ENCODE measurements around the gene SMARCA5. TPM values are rescaled to one million over a fixed set of nuclear protein-coding genes. Genes with fewer than 3 reads are reported as not detected.
"Not testable (repeated sequence)": the region's sequence is repeated elsewhere in the genome, so short reads cannot be mapped to it uniquely, and the experiment has no call there.

SMARCA5 gene
- total RNA-seq, 2 experiments from 2014 or later: 64.2 to 64.4 TPM

DNA sequence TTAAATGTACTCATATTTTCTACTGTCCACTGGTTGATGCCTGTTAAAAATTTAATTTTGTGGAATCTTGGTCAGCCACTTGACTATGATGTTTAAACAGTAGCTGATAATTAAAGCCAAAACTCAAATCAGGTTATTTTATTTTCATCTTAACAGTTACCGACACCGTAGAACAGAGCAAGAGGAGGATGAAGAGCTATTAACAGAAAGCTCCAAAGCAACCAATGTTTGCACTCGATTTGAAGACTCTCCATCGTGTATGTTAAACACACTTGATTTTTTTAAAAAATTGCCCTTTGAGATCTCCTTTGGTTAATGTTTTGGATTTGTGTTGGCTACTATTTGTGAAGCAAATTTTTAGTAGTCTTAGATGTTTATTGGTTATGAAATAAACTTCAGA, 10.7 kb downstream of the SMARCA5 start:
- peaks cover 95% of the 10 kb centered on the region for H3K36me3 ChIP-seq (ENCODE audit: insufficient read depth, low read length)
- no peaks in the 10 kb centered on the region for H3K27me3 ChIP-seq (ENCODE audit: control insufficient read depth in 1 of 2, insufficient read depth in 2 of 2, low read length in 2 of 2)
- H3K4me1 Mint-ChIP-seq (ENCODE audit: low read depth): peaks cover 58% of the 10 kb centered on the region
- ChIA-PET POLR2A (no interaction called here), CTCF (no interaction called here)
- H3K36me3 Mint-ChIP-seq (ENCODE audit: low read depth): peaks cover 94% of the 10 kb centered on the region
- no peaks in the 10 kb centered on the region for H3K4me1 ChIP-seq (ENCODE audit: insufficient read depth, low read length)
- H3K4me3 Mint-ChIP-seq: no peak overlapping the region
- H3K9me3 Mint-ChIP-seq: no peaks in the 10 kb centered on the region
- H3K4me3 ChIP-seq (ENCODE audit: low read length): no peak overlapping the region
- TF ChIP-seq, protein P1, sequence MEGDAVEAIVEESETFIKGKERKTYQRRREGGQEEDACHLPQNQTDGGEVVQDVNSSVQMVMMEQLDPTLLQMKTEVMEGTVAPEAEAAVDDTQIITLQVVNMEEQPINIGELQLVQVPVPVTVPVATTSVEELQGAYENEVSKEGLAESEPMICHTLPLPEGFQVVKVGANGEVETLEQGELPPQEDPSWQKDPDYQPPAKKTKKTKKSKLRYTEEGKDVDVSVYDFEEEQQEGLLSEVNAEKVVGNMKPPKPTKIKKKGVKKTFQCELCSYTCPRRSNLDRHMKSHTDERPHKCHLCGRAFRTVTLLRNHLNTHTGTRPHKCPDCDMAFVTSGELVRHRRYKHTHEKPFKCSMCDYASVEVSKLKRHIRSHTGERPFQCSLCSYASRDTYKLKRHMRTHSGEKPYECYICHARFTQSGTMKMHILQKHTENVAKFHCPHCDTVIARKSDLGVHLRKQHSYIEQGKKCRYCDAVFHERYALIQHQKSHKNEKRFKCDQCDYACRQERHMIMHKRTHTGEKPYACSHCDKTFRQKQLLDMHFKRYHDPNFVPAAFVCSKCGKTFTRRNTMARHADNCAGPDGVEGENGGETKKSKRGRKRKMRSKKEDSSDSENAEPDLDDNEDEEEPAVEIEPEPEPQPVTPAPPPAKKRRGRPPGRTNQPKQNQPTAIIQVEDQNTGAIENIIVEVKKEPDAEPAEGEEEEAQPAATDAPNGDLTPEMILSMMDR (IDR thresholded peaks at IDR 0.05): no peak
- H3K9me3 ChIP-seq (ENCODE audit: control insufficient read depth in 1 of 2, insufficient read depth in 1 of 2, low read length in 2 of 2): no peaks in the 10 kb centered on the region
- H3K27me3 Mint-ChIP-seq: no peaks in the 10 kb centered on the region
- no peak for ATAC-seq (ENCODE audit: poor library complexity)
- no peak overlapping the region for H3K27ac Mint-ChIP-seq
- intact Hi-C loops (cut with DNase I, micrococcal nuclease): no loop called here
- no peak for DNase-seq
- H3K27ac ChIP-seq (ENCODE audit: low read depth in 1 of 2, low read length in 2 of 2): no peak overlapping the region

DNA sequence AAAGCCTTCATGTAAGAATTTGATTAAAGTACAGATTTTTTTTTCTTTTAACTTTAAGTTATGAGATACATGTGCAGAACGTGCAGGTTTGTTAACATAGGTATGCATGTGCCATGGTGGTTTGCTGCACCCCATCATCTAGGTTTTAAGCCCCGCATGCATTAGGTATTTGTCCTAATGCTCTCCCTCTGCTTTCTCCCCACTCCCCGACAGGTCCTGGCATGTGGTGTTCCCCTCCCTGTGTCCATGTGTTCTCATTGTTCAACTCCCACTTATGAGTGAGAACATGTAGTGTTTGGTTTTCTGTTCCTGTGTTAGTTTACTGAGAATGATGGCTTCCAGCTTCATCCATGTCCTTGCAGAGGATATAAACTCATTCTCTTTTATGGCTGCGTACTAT, 14.5 kb downstream of the SMARCA5 start:
- CTCF ChIA-PET; H3K9me3 Mint-ChIP-seq; intact Hi-C loops (cut with DNase I, micrococcal nuclease): not testable (repeated sequence)

DNA sequence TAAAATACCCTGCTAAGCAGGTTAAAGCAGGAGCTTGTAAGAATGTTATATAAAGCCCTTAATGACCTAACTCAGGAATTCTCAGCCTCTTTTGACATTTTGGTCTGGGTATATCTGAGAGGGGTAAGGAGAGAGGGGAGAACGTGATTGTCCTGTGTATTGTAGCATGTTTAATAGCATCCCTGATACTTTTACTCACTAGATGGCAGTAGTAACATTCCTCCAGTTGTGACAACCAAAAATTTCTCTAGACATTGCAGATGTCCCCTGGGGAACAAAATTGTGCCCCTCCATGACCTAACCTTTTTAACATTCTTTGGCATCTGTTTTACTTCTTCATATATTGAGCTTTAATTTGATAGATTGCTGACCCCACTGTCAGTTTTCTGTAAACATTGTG, 17.9 kb downstream of the SMARCA5 start:
- POLR2A ChIA-PET: no interaction called here
- H3K9me3 Mint-ChIP-seq: no peaks in the 10 kb centered on the region

More for the DNA sequence above, 14.5 kb downstream of the SMARCA5 start:
- H3K27ac ChIP-seq (ENCODE audit: low read depth in 1 of 2, low read length in 2 of 2); H3K4me1 ChIP-seq (ENCODE audit: insufficient read depth, low read length); H3K4me3 ChIP-seq (ENCODE audit: low read length); H3K9me3 ChIP-seq (ENCODE audit: control insufficient read depth in 1 of 2, insufficient read depth in 1 of 2, low read length in 2 of 2); H3K27me3 ChIP-seq (ENCODE audit: control insufficient read depth in 1 of 2, insufficient read depth in 2 of 2, low read length in 2 of 2); H3K27me3 Mint-ChIP-seq; H3K4me3 Mint-ChIP-seq; ATAC-seq (ENCODE audit: poor library complexity); DNase-seq; H3K27ac Mint-ChIP-seq: not testable (repeated sequence)
- Mint-ChIP-seq H3K4me1 (ENCODE audit: low read depth) (peaks cover 43% of the 10 kb centered on the region), H3K36me3 (ENCODE audit: low read depth) (peaks cover 96% of the 10 kb centered on the region)
- POLR2A ChIA-PET: interaction anchor here (1.2 kb wide), 1 partner anchor 14 kb away, joined by 3 read pairs; no protein-coding TSS in a partner anchor
- H3K36me3 ChIP-seq (ENCODE audit: insufficient read depth, low read length): peaks cover 96% of the 10 kb centered on the region

More for the DNA sequence above, 17.9 kb downstream of the SMARCA5 start:
- CTCF ChIA-PET: interaction anchor here (1.3 kb wide), 1 partner anchor 12 kb away, joined by 3 read pairs; no protein-coding TSS in a partner anchor
- ATAC-seq (ENCODE audit: poor library complexity) (no peak), DNase-seq (no peak)
- H3K27me3 Mint-ChIP-seq: no peaks in the 10 kb centered on the region
- Histone ChIP-seq H3K27ac (ENCODE audit: low read depth in 1 of 2, low read length in 2 of 2) (no peak overlapping the region), H3K4me3 (ENCODE audit: low read length) (no peak overlapping the region), H3K27me3 (ENCODE audit: control insufficient read depth in 1 of 2, insufficient read depth in 2 of 2, low read length in 2 of 2) (no peaks in the 10 kb centered on the region), H3K4me1 (ENCODE audit: insufficient read depth, low read length) (no peaks in the 10 kb centered on the region), H3K36me3 (ENCODE audit: insufficient read depth, low read length) (peaks cover 98% of the 10 kb centered on the region), H3K9me3 (ENCODE audit: control insufficient read depth in 1 of 2, insufficient read depth in 1 of 2, low read length in 2 of 2) (no peaks in the 10 kb centered on the region)
- peaks cover 99% of the 10 kb centered on the region for H3K36me3 Mint-ChIP-seq (ENCODE audit: low read depth)
- H3K4me1 Mint-ChIP-seq (ENCODE audit: low read depth): peaks cover 39% of the 10 kb centered on the region
- intact Hi-C loops (cut with DNase I, micrococcal nuclease): loop anchor here in 1 of 2 experiments (2.0 kb wide), 1 partner anchor 15 kb away; no protein-coding TSS in a partner anchor
- TF ChIP-seq, protein P1 (IDR thresholded peaks at IDR 0.05): no peak
- no peak overlapping the region for H3K27ac Mint-ChIP-seq
- no peak overlapping the region for H3K4me3 Mint-ChIP-seq
